Measurements from ENCODE around the gene CCDC91. TPM values are rescaled to one million over a fixed set of nuclear protein-coding genes. Genes with fewer than 3 reads are reported as not detected.

CCDC91 gene
- total RNA-seq, 1 donor from 2014 or later = 51.3 TPM

- no peaks in the 10 kb centered on the region for H3K36me3 Mint-ChIP-seq (ENCODE audit: insufficient read depth)
- no peak for DNase-seq (ENCODE audit: low spot score, unreplicated experiment)
- TF ChIP-seq, protein P1, sequence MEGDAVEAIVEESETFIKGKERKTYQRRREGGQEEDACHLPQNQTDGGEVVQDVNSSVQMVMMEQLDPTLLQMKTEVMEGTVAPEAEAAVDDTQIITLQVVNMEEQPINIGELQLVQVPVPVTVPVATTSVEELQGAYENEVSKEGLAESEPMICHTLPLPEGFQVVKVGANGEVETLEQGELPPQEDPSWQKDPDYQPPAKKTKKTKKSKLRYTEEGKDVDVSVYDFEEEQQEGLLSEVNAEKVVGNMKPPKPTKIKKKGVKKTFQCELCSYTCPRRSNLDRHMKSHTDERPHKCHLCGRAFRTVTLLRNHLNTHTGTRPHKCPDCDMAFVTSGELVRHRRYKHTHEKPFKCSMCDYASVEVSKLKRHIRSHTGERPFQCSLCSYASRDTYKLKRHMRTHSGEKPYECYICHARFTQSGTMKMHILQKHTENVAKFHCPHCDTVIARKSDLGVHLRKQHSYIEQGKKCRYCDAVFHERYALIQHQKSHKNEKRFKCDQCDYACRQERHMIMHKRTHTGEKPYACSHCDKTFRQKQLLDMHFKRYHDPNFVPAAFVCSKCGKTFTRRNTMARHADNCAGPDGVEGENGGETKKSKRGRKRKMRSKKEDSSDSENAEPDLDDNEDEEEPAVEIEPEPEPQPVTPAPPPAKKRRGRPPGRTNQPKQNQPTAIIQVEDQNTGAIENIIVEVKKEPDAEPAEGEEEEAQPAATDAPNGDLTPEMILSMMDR (IDR thresholded peaks at IDR 0.05; ENCODE audit: unreplicated experiment) = no peak
- H3K9me3 Mint-ChIP-seq (ENCODE audit: low read depth) = peaks cover 4% of the 10 kb centered on the region
- H3K4me1 Mint-ChIP-seq (ENCODE audit: low read depth) = peaks cover 6% of the 10 kb centered on the region
- H3K27me3 Mint-ChIP-seq = no peaks in the 10 kb centered on the region
- H3K27ac Mint-ChIP-seq = no peak overlapping the region
- no peak overlapping the region for H3K4me3 Mint-ChIP-seq (ENCODE audit: low read depth)
Observed at GRCh38 chr12:28162697-28163096, 27.6 kb upstream of the CCDC91 start.

GRCh38 chr12:28164644-28165275 is 25.5 kb upstream of the CCDC91 start:
- H3K27me3 Mint-ChIP-seq = no peaks in the 10 kb centered on the region
- H3K36me3 Mint-ChIP-seq (ENCODE audit: insufficient read depth) = no peaks in the 10 kb centered on the region
- DNase-seq (ENCODE audit: low spot score, unreplicated experiment) = no peak
- H3K4me3 Mint-ChIP-seq (ENCODE audit: low read depth) = no peak overlapping the region
- H3K4me1 Mint-ChIP-seq (ENCODE audit: low read depth) = peaks cover 6% of the 10 kb centered on the region
- TF ChIP-seq, protein P1 (IDR thresholded peaks at IDR 0.05; ENCODE audit: unreplicated experiment) = no peak
- no peak overlapping the region for H3K27ac Mint-ChIP-seq
- H3K9me3 Mint-ChIP-seq (ENCODE audit: low read depth) = peaks cover 4% of the 10 kb centered on the region

DNA sequence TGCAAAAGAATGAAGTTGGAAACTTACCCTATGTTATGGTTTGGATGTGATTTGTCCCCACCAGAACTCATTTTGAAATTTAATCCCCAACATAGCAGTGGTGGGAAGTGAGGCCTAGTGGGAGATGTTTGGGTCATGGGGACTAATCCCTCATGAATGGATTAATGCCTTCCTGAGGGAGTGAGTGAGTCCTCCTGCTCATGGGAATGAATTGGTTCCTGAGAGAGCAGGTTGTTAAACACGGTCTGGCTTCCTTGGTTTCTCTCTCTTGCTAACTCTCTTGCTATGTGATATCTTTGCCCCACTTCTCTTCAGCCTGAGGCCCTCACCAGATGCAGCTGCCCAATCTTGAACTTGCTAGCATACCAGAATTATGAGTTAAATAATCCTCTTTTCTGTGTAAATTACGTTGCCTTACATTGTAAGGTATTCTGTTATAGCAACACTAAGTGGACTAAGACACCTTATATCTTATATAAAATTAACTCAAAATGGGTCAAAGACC is 22.2 kb upstream of the CCDC91 start:
- TF ChIP-seq, protein P1 (IDR thresholded peaks at IDR 0.05; ENCODE audit: unreplicated experiment) = no peak
- H3K36me3 Mint-ChIP-seq (ENCODE audit: insufficient read depth) = no peaks in the 10 kb centered on the region
- peak overlapping the region; percentile 6 for H3K27ac Mint-ChIP-seq
- no peak for DNase-seq (ENCODE audit: low spot score, unreplicated experiment)
- peaks cover 6% of the 10 kb centered on the region for H3K4me1 Mint-ChIP-seq (ENCODE audit: low read depth)
- H3K9me3 Mint-ChIP-seq (ENCODE audit: low read depth) = no peaks in the 10 kb centered on the region
- no peak overlapping the region for H3K4me3 Mint-ChIP-seq (ENCODE audit: low read depth)
- H3K27me3 Mint-ChIP-seq = no peaks in the 10 kb centered on the region

DNA sequence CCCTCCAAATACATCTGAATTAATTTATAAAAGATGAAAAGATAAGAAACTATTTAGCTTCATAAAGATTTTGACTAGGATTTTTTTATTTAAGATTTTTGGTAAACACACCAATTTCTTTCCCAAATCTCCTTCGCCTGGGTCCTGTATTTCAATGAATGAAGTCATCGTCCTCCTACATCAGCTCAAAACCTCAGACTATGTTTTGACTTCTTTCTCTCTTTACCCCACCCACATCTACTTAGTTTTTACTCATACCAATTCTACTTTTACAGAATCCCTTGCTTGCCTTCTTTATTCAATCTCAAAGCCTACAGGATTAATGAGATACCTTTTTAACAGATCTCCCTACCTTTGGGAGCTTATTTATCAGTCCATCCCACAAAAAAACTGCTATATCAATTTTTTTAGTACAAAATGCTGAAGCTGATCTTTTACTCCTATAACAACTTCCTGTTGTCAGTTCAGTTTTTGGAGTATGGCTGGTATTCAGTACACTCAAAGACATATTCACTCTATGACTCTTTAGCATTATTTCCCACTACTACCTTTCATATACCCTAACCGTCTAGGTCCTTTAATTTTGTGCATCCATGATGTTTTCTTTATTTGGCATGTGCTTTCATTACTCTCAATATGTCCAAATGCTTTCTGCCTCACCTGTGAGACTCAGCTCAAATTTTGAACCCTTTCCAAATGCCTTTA is 18.7 kb upstream of the CCDC91 start:
- H3K36me3 Mint-ChIP-seq (ENCODE audit: insufficient read depth) = no peaks in the 10 kb centered on the region
- H3K4me1 Mint-ChIP-seq (ENCODE audit: low read depth) = no peaks in the 10 kb centered on the region
- H3K27me3 Mint-ChIP-seq = no peaks in the 10 kb centered on the region
- no peak overlapping the region for H3K4me3 Mint-ChIP-seq (ENCODE audit: low read depth)
- H3K27ac Mint-ChIP-seq = no peak overlapping the region
- TF ChIP-seq, protein P1 (IDR thresholded peaks at IDR 0.05; ENCODE audit: unreplicated experiment) = no peak
- no peak for DNase-seq (ENCODE audit: low spot score, unreplicated experiment)
- H3K9me3 Mint-ChIP-seq (ENCODE audit: low read depth) = no peaks in the 10 kb centered on the region

- H3K36me3 Mint-ChIP-seq (ENCODE audit: insufficient read depth) = no peaks in the 10 kb centered on the region
- no peak overlapping the region for H3K27ac Mint-ChIP-seq
- H3K4me1 Mint-ChIP-seq (ENCODE audit: low read depth) = no peaks in the 10 kb centered on the region
- TF ChIP-seq, protein P1 (IDR thresholded peaks at IDR 0.05; ENCODE audit: unreplicated experiment) = peak; percentile 67
- no peaks in the 10 kb centered on the region for H3K27me3 Mint-ChIP-seq
- no peak overlapping the region for H3K4me3 Mint-ChIP-seq (ENCODE audit: low read depth)
- no peaks in the 10 kb centered on the region for H3K9me3 Mint-ChIP-seq (ENCODE audit: low read depth)
- DNase-seq (ENCODE audit: low spot score, unreplicated experiment) = no peak
Observed at GRCh38 chr12:28172434-28173030, 17.7 kb upstream of the CCDC91 start.

All from progenitor cell of endocrine pancreas (in vitro differentiated cells).